Coronary artery (tissue), 2 donors: Measurements from ENCODE around the gene IL6R.
"Not testable (repeated sequence)": the region's sequence is repeated elsewhere in the genome, so short reads cannot be mapped to it uniquely, and the experiment has no call there.

Source experiments
- DNase-seq: peaks from one replicate; pipeline ENCODE4 v3.0.0-alpha.2; 2017; ENCODE audit warnings: low spot score
- H3K27ac ChIP-seq, 2 donors: fragments of 200-600 bp; sonication (generic); one replicate each; pipeline ENCODE4 v1.5.1; 2016 to 2019
- H3K4me3 ChIP-seq: fragments of 200-600 bp; sonication (generic); 2 replicates; pipeline ENCODE4 v1.5.1; 2016; ENCODE audit warnings: mild to moderate bottlenecking, moderate library complexity
- TF ChIP-seq, protein P1 (sequence below): fragments of 200-600 bp; sonication (generic); IDR thresholded peaks from one replicate; pipeline ENCODE4 v1.5.1; 2019; ENCODE audit warnings: antibody characterized with exemption

Gene IL6R

DNA sequence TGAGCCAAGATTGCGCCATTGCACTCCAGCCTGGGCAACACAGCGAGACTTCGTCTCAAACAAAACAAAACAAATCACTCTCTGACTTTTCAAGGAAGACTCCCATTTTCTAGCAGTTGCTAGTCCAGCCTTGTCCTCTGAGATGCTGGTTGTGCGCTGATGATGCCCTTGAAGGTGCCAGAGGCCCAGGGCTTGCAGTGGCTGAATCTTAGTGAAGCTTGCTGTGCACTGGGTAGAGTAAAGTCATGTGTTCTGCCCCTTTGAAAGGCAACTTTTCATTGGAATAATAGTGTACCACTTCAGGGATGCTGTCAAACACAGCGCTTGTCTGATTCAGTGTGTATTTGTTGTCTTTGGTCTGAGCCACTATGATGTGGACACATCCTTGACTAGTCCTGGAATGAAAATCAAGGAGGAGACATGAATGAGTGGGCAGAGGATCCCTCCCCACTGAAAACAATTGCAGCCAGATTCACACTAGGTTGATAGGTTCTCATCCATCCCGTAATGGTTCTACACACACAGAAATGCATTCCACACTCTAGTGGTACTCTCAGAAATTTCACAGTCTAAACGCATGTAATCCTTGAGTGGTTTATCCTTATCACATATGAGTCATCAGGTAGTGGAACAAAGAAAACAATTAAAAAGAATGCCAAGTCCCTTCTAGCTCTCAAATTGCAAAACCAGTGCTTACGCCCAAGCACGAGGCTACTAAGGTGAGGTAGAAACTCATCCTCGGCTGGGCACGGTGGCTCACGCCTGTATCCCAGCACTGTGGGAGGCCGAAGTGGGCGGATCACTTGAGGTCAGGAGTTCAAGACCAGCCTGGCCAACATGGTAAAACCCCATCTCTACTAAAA is 79.0 kb downstream of the IL6R start:
- H3K4me3 ChIP-seq, result no peak overlapping the region
- peak overlapping the region in 1 of 2 donors; percentile 58 for H3K27ac ChIP-seq
- DNase-seq, result no peak
- TF ChIP-seq, protein P1, sequence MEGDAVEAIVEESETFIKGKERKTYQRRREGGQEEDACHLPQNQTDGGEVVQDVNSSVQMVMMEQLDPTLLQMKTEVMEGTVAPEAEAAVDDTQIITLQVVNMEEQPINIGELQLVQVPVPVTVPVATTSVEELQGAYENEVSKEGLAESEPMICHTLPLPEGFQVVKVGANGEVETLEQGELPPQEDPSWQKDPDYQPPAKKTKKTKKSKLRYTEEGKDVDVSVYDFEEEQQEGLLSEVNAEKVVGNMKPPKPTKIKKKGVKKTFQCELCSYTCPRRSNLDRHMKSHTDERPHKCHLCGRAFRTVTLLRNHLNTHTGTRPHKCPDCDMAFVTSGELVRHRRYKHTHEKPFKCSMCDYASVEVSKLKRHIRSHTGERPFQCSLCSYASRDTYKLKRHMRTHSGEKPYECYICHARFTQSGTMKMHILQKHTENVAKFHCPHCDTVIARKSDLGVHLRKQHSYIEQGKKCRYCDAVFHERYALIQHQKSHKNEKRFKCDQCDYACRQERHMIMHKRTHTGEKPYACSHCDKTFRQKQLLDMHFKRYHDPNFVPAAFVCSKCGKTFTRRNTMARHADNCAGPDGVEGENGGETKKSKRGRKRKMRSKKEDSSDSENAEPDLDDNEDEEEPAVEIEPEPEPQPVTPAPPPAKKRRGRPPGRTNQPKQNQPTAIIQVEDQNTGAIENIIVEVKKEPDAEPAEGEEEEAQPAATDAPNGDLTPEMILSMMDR, result no peak

DNA sequence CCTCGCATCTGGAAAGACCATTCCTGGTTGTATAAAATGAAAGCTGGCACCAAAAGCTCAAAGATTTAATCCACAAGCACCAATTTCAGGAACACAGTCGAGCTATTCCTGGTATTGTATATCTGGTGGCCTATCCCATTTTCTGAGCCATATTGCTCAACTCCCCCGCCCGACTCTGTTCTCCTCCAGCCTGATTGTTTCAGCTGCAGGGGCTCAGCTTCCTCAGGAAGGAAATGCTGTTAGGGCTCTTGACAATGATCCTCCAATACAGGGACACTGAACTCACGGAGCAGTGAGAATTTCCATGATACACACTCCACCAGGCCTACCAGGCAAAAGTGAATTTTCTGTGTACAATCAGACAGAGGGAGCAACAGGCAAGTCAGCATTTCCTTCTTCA is 80.0 kb downstream of the IL6R start:
- DNase-seq, result no peak
- no peak overlapping the region for H3K4me3 ChIP-seq
- H3K27ac ChIP-seq, result peak overlapping the region in 1 of 2 donors; percentile 3
- TF ChIP-seq, protein P1, result no peak

DNA sequence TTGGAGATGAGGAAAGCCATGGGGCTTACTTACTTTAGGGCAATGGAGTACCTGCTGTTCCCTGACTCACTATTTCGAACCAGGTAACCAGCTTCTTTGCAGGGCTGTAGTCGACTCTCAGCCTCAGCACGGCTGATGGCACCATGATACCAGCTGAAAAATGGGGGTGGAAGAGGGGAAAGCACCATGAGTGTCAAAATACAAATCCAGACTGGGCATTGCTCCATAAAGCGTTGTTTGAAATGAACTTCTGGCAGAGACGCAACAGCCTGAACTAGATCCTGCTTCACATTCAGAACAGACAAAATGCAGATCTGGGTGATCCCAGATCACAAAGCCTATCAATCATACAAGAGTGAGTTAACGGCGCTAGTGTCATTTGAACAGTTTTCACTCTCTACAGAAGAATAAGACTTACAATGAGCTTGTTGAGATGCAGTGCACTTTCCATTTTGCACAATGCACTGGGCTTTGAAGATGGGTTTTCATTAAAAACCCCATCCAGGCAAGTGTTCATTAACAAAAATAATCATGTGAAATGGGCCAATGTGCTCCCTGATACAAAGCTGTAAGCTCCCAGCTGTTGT is 80.9 kb downstream of the IL6R start:
- no peak for DNase-seq
- Histone ChIP-seq H3K27ac (peak overlapping the region in 1 of 2 donors; percentile 3), H3K4me3 (no peak overlapping the region)
- TF ChIP-seq, protein P1, result no peak

DNA sequence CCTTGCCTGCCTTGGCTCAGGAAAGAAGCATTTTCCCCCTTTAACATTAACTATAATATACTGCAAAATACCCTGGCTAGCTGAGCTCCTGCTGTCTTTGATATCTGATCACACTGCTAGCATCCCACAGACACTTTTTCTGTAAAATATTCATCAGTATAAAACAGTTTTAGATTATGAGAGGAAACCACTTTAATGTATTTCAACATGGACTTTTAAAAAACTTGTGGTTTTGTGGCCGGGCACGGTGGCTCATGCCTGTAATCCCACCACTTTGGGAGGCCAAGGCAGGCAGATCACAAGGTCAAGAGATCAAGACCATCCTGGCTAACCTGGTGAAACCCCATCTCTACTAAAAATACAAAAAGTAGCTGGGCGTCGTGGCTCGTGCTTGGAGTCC is 81.6 kb downstream of the IL6R start:
- not testable (repeated sequence) for DNase-seq, H3K4me3 ChIP-seq, H3K27ac ChIP-seq

DNA sequence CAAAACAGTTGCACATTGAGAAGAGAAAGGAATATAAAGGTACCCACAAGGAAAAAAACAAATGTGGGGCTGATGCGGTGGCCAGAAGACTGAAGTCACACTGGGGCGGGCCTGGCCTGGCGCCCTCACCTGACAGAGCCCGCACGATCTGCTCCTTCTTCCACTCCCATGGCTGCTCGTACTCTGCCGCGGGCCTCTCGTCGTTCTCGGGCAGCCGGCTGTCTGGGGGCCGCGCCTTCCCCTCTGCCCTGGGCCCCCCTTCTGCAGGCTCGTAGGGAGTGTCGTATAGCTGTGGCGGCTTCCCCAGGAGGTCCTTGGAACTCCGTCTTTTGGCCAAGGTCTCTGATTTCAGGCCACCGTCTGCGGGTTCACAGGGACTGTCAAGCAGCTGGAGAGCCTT is 83.8 kb downstream of the IL6R start:
- TF ChIP-seq, protein P1, result no peak
- no peak overlapping the region for H3K4me3 ChIP-seq
- no peak for DNase-seq
- no peak overlapping the region for H3K27ac ChIP-seq

DNA sequence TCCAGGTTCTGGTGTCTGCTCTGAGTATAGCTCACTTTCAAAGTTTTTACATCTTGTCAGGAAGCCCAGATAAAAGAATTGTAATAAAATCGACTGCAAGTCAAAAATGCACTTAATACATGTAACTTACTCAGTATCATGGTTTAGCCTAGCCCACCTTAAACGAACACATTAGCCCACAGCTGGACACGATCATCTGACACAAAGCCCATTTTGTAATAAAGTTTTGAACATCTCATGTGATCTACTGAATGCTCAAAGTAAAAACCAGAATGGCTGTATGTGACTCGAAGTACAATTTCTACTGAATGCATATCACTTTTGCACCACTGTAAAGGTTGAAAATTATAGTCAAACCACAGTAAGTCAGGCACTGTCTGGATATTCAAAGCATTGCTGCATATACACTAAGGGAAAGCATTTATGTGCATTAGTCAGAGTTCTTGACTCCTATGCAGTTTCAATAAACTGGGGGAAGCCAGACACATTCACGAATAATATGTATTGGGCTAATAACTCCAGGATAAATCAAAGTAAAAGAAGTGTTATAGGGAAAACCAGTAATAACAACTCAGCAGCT is 84.6 kb downstream of the IL6R start:
- TF ChIP-seq, protein P1, result no peak
- Histone ChIP-seq H3K27ac (peak overlapping the region in 1 of 2 donors; percentile 5), H3K4me3 (no peak overlapping the region)
- no peak for DNase-seq

DNA sequence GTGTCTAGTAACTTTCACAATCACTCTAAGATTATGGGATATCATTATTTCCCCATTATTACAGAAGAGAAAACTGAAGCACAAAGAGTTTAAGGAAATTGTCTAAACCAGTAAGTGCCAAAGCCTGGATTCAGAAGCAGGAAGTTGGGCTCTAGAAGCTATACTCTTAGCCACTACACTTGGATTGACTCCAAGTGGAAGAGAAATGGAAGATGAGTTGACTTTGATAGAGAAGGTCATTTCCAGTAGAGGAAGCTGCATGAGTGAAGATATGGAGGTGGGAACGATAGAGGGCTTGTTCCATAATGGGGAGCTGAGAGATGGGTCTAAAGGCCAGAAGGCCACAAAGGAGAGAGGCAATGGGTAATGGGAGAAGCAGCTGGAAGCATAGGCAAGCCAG is 85.2 kb downstream of the IL6R start:
- Histone ChIP-seq H3K27ac (no peak overlapping the region), H3K4me3 (no peak overlapping the region)
- no peak for DNase-seq
- TF ChIP-seq, protein P1, result no peak
